HTERT RPE-1 (cell line): Measurements from ENCODE around the gene PRSS53.
"Not testable (repeated sequence)": the region's sequence is repeated elsewhere in the genome, so short reads cannot be mapped to it uniquely, and the experiment has no call there.

ENCODE experiments used
- in situ Hi-C: fragments of 300-500 bp; cut with MboI; formaldehyde crosslinking; loops from 4 replicates; pipeline ENCODE4 v1.14.3; 2020; ENCODE audit warnings: low sequenced_read_pairs

The PRSS53 gene

GRCh38 chr16:31118223-31119155, 29.7 kb upstream of the PRSS53 start:
- in situ Hi-C loops: no loop called here

- in situ Hi-C loops: no loop called here
Observed at GRCh38 chr16:31117384-31118222, 28.9 kb upstream of the PRSS53 start, which contains the start of gene KAT8. Gene KAT8 (plus strand): TSS chr16:31117664. CDS start chr16:31117682, 18 bp downstream.

- in situ Hi-C loops: no loop called here
Observed at GRCh38 chr16:31114468-31114867, 25.7 kb upstream of the PRSS53 start.

- in situ Hi-C loops: no loop called here
Observed at GRCh38 chr16:31113121-31114120, 24.7 kb upstream of the PRSS53 start.

GRCh38 chr16:31112711-31113110, 24.0 kb upstream of the PRSS53 start:
- in situ Hi-C loops: no loop called here

GRCh38 chr16:31111881-31112466, 23.2 kb upstream of the PRSS53 start:
- in situ Hi-C loops: no loop called here

GRCh38 chr16:31110106-31111034, 21.6 kb upstream of the PRSS53 start:
- in situ Hi-C loops: no loop called here

- in situ Hi-C loops: no loop called here
Observed at GRCh38 chr16:31109622-31110021, 20.9 kb upstream of the PRSS53 start.

- in situ Hi-C loops: no loop called here
Observed at GRCh38 chr16:31108794-31109558, 20.2 kb upstream of the PRSS53 start.

GRCh38 chr16:31108035-31108793, 19.5 kb upstream of the PRSS53 start, which contains the start of gene BCKDK:
Gene BCKDK (plus strand): TSS chr16:31108386. CDS start chr16:31109224, 838 bp downstream.
- in situ Hi-C loops: no loop called here

- in situ Hi-C loops: no loop called here
Observed at GRCh38 chr16:31107465-31107867, 18.7 kb upstream of the PRSS53 start.

- in situ Hi-C loops: no loop called here
Observed at GRCh38 chr16:31106509-31107464, 18.0 kb upstream of the PRSS53 start.

GRCh38 chr16:31105677-31106213, 17.0 kb upstream of the PRSS53 start:
- in situ Hi-C loops: no loop called here

GRCh38 chr16:31100876-31101641, 12.3 kb upstream of the PRSS53 start:
- in situ Hi-C loops: not testable (repeated sequence)
